ENCODE results near the gene DHX57.

Gene DHX57

DNA sequence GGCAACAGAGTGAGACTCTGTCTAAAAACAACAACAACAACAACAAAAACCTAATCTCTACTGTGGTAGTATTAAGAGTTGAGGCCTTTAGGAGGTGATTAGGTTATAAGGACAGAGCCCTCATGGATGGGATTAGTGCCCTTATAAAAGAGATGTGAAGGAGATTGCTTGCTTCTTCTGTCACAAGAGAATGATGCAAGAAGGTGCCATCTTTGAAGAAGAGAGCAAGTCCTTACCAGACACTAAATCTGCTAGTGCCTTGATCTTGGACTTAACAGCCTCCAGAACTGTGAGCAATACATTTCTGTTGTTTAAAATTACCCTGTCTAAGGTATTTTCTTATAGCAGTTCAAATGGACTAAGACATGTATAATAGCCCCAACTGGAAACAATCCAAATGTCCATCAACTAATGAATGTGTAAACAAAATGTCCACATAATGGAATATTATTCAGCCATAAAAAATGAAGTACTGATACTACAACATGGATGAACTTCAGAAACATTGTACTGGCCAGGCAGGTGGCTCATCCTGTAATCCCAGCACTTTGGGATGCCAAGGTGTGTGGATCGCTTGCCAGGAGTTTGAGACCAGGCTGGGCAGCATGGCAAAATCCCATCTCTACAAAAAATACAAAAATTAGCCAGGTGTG, 12.3 kb upstream of the DHX57 start:
- H3K4me1 Mint-ChIP-seq (ENCODE audit: low read depth), result no peaks in the 10 kb centered on the region
- H3K9me3 Mint-ChIP-seq, result no peaks in the 10 kb centered on the region
- H3K27me3 Mint-ChIP-seq (ENCODE audit: low read depth), result peaks cover 20% of the 10 kb centered on the region
- no peak overlapping the region for H3K27ac Mint-ChIP-seq
- H3K36me3 Mint-ChIP-seq (ENCODE audit: low read depth), result no peaks in the 10 kb centered on the region
- no peak overlapping the region for H3K4me3 Mint-ChIP-seq

DNA sequence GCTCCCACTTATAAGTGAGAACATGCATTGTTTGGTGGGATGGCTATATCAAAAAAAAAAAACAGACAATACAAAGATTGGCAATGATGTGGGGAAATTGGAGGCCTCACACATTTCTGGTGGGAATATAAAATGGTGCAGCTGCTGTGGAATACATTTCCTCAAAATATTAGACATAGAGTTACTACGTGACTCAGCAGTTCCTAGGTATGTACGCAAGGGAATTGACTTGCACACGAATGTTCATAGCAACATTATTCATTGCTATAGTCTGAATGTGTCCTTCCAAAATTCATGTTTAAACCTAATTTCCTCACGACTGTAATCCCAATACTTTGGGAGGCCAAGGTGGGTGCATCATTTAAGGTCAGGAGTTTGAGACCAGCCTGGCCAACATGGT, 11.6 kb upstream of the DHX57 start:
- no peak overlapping the region for H3K4me3 Mint-ChIP-seq
- H3K36me3 Mint-ChIP-seq (ENCODE audit: low read depth), result no peaks in the 10 kb centered on the region
- H3K27ac Mint-ChIP-seq, result no peak overlapping the region
- no peaks in the 10 kb centered on the region for H3K4me1 Mint-ChIP-seq (ENCODE audit: low read depth)
- H3K9me3 Mint-ChIP-seq, result no peaks in the 10 kb centered on the region
- H3K27me3 Mint-ChIP-seq (ENCODE audit: low read depth), result peaks cover 20% of the 10 kb centered on the region

DNA sequence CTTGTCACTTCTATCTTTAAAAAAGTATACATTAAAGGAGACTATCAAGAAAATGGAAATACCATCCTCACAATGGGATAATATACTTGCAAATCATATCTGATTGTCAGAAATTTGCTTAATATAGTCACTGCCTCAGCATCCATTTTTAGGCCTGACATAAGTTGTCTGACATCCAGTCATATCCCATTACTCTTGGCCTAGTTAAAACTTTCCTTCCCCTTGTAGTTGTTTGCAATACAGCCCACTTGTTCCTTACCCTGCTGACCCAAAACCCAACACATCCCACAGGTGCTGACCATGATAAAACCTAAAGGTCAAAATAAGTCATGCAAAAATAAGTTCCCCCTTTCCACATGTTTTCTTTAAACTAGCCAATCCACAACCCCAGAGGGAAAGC, 10.3 kb upstream of the DHX57 start:
- H3K27me3 Mint-ChIP-seq (ENCODE audit: low read depth), result peaks cover 14% of the 10 kb centered on the region
- no peaks in the 10 kb centered on the region for H3K36me3 Mint-ChIP-seq (ENCODE audit: low read depth)
- no peaks in the 10 kb centered on the region for H3K9me3 Mint-ChIP-seq
- H3K27ac Mint-ChIP-seq, result no peak overlapping the region
- no peak overlapping the region for H3K4me3 Mint-ChIP-seq
- H3K4me1 Mint-ChIP-seq (ENCODE audit: low read depth), result no peaks in the 10 kb centered on the region

DNA sequence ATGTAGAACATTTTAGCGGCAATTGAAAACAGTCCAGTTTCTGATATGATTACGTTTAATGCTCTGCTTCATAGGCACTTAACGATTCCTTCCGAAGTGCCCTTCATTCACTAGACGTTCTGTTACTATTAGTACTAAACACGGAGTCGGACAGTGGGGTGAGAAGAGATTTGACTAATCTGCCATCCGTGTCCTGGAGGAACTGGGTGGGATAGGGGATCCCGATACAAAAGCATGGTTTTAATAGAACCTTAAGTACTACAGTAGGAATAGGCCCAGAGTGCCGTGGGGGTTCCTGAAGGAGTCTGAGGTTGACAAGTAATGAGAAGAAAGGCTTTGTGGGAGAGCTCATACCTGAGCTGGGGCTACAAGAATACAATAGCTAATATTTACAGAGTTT, 673 bp upstream of the DHX57 start:
- H3K4me3 Mint-ChIP-seq, result peak overlapping the region; percentile 96
- H3K27me3 Mint-ChIP-seq (ENCODE audit: low read depth), result no peaks in the 10 kb centered on the region
- H3K36me3 Mint-ChIP-seq (ENCODE audit: low read depth), result peaks cover 10% of the 10 kb centered on the region
- H3K4me1 Mint-ChIP-seq (ENCODE audit: low read depth), result peaks cover 15% of the 10 kb centered on the region
- H3K27ac Mint-ChIP-seq, result peak overlapping the region; percentile 96
- H3K9me3 Mint-ChIP-seq, result peaks cover 11% of the 10 kb centered on the region

DNA sequence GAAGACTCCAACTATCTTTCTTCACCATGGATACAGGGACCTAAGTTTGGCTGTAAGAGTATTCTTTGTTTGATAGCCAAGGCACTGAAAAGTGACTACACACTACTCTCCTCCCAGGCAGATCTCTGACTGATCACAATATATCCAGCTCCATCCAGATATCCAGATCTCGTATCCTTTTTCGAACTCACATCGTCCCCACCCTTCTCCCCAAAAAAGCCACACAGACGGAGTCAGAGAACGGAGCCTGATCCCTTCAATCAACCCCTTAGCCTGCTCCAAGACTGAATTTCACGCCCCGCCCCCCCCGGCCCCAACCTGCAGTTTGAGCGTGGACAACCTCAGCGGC, 533 bp downstream of the DHX57 start:
- H3K4me3 Mint-ChIP-seq, result peak overlapping the region; percentile 96
- H3K36me3 Mint-ChIP-seq (ENCODE audit: low read depth), result peaks cover 13% of the 10 kb centered on the region
- no peaks in the 10 kb centered on the region for H3K27me3 Mint-ChIP-seq (ENCODE audit: low read depth)
- H3K9me3 Mint-ChIP-seq, result peaks cover 15% of the 10 kb centered on the region
- peaks cover 15% of the 10 kb centered on the region for H3K4me1 Mint-ChIP-seq (ENCODE audit: low read depth)
- H3K27ac Mint-ChIP-seq, result peak overlapping the region; percentile 96

DNA sequence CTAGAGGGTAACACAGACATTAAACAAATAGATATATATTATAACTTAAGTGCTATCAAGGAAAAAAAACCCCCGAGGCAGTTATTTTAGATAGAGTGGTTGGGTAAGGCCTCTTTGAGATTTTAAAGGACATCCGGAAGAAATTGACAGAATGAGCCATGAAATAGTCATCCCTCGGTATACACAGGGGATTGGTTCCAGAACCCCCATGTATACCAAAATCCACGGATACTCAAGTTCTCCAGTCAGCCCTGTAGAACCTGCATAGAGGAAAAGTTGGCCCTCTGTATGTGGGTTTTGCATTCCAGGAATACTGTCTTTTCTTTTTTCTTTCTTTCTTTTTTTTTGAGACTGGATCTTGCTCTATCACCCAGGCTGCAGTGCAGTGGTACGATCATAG, 2.0 kb downstream of the DHX57 start:
- H3K4me1 Mint-ChIP-seq (ENCODE audit: low read depth), result peaks cover 15% of the 10 kb centered on the region
- peaks cover 20% of the 10 kb centered on the region for H3K36me3 Mint-ChIP-seq (ENCODE audit: low read depth)
- no peak overlapping the region for H3K4me3 Mint-ChIP-seq
- no peak overlapping the region for H3K27ac Mint-ChIP-seq
- H3K9me3 Mint-ChIP-seq, result peaks cover 28% of the 10 kb centered on the region
- no peaks in the 10 kb centered on the region for H3K27me3 Mint-ChIP-seq (ENCODE audit: low read depth)

DNA sequence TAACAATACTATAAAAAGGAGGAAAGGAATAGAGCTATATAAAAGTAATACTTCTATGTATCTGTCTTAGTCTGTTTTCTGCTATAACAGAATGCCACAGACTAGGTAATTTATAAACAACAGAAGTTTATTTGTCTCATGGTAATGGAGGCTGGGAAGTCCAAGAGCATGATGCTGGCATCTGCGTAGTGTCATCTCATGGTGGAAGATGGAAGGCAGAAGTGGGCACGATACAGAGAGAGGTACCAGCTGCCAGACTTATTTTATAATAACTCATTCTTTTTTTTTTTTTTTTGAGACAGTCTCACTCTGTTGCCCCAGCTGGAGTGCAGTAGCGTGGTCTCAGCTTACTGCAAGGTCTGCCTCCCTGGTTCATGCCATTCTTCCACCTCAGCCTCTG, 4.3 kb downstream of the DHX57 start:
- peaks cover 15% of the 10 kb centered on the region for H3K4me1 Mint-ChIP-seq (ENCODE audit: low read depth)
- H3K4me3 Mint-ChIP-seq, result no peak overlapping the region
- H3K9me3 Mint-ChIP-seq, result peaks cover 28% of the 10 kb centered on the region
- no peak overlapping the region for H3K27ac Mint-ChIP-seq
- H3K27me3 Mint-ChIP-seq (ENCODE audit: low read depth), result no peaks in the 10 kb centered on the region
- peaks cover 23% of the 10 kb centered on the region for H3K36me3 Mint-ChIP-seq (ENCODE audit: low read depth)

DNA sequence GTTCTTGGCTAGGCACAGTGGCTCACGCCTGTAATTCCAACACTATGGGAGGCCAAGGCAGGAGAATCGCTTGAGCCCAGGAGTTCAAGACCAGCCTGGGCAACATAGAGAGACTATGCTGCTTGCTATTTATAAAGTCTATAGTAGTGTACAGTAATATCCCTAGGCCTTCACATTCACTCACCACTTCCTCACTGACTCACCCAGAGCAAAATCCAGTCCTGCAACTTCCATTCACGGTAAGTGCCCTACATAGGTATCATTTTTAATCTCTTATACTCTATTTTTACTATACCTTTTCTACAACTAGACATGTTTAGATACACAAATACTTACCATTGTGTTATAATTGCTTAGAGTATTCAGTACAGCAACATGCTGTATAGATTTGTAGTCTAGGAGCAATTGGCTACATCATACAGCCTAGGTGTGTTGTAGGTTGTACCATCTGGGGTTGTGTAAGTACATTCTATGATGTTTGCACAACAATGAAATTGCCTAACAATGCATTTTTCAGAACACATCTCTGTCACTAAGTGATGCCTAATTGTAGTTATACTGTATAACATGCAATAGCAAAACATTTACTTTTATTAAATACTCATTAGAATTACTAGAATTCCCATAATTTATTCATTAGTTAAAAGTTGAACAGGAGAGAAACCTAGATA, 8.8 kb downstream of the DHX57 start:
- no peaks in the 10 kb centered on the region for H3K27me3 Mint-ChIP-seq (ENCODE audit: low read depth)
- no peak overlapping the region for H3K27ac Mint-ChIP-seq
- H3K36me3 Mint-ChIP-seq (ENCODE audit: low read depth), result peaks cover 35% of the 10 kb centered on the region
- peaks cover 19% of the 10 kb centered on the region for H3K9me3 Mint-ChIP-seq
- no peak overlapping the region for H3K4me3 Mint-ChIP-seq
- peaks cover 6% of the 10 kb centered on the region for H3K4me1 Mint-ChIP-seq (ENCODE audit: low read depth)

DNA sequence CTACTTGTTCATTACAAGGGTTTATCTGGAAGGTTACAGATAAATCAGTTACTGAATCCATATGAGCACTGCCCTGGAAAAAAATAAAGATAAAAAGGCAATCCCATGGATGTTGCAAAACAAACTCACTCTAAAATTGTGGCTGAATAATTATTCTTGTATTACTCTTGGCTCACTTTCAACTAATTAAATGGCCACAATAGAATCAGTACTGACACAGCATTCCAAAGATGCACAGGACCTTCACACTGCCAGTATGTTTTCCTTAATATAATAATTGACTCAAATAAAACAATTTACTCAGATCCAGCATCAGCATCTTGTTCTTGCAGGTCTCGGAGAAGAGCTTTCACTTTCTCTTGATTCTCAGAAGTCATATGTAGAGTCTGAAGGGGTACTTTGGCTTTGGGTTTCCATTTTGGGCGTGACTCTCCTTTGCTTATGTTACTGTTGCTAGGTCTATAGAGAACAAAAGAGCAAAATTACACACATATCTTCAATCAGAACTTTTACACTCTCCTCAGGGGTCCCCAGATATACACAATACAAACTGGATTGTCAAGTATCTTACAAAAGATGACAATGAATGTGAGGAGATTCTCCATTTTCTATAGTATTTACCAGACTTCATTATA, 12.6 kb downstream of the DHX57 start:
- Mint-ChIP-seq H3K4me3 (no peak overlapping the region), H3K27ac (no peak overlapping the region), H3K9me3 (no peaks in the 10 kb centered on the region), H3K27me3 (ENCODE audit: low read depth) (no peaks in the 10 kb centered on the region), H3K4me1 (ENCODE audit: low read depth) (peaks cover 6% of the 10 kb centered on the region), H3K36me3 (ENCODE audit: low read depth) (peaks cover 30% of the 10 kb centered on the region)

DNA sequence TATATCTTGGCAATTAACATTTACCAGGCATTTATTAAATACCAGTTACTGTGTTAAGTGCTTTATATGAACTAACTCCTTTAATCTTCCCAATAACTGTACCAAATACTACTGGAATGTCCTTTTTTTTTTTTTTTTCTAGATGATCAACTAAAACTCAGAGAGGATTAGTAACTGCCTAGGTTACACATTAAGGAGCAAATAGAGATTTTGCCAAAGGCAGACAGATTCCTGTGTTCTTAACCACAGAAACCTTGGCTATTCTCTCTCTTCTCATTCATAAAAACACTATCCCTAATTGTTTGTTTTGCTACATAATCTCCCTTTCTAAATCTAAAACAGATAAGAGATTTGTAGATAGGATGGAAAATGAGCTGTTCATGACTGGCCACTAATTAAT, 13.3 kb downstream of the DHX57 start:
- Mint-ChIP-seq H3K27me3 (ENCODE audit: low read depth) (no peaks in the 10 kb centered on the region), H3K4me3 (no peak overlapping the region), H3K9me3 (no peaks in the 10 kb centered on the region), H3K4me1 (ENCODE audit: low read depth) (peaks cover 6% of the 10 kb centered on the region), H3K36me3 (ENCODE audit: low read depth) (peaks cover 30% of the 10 kb centered on the region), H3K27ac (no peak overlapping the region)

DNA sequence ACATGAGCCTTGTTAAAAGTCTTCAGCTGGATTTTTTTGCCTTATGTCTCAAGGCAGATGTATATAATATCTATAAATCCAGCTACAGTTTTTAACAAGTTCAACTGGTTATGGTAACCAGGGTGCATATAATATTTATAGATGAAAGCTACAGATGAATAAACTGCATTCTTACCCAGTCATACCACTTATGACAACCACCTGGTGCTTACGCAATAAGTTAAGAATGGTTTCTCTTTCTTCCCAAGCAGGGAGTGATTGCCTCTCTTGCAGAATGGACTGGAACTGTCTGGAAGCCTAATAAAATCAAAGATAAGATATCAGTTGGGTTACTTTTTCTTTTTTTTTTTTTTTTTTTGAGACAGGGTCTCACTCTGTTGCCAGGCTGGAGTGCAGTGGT, 19.6 kb downstream of the DHX57 start:
- peaks cover 21% of the 10 kb centered on the region for H3K36me3 Mint-ChIP-seq (ENCODE audit: low read depth)
- H3K27ac Mint-ChIP-seq, result no peak overlapping the region
- H3K4me1 Mint-ChIP-seq (ENCODE audit: low read depth), result no peaks in the 10 kb centered on the region
- H3K27me3 Mint-ChIP-seq (ENCODE audit: low read depth), result no peaks in the 10 kb centered on the region
- no peaks in the 10 kb centered on the region for H3K9me3 Mint-ChIP-seq
- H3K4me3 Mint-ChIP-seq, result no peak overlapping the region

DNA sequence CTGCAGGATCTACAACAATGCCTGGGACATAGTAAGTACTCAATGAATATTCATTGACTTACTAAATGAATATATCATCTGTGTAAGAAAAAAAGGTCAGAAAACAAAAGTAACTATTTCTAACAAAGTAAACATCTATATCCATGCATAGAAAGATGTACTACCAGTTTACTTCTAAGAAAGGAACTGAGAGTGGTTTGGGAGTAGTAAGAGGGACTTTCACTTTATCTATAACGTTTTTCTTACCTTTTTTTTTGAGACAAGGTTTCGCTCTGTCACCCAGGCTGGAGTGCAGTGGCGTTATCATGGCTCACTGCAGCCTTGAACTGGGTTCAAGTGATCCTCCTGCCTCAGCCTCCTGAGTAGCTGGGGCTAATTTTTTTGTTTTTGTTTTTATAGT, 25.7 kb downstream of the DHX57 start:
- Mint-ChIP-seq H3K36me3 (ENCODE audit: low read depth) (peaks cover 31% of the 10 kb centered on the region), H3K4me1 (ENCODE audit: low read depth) (peaks cover 3% of the 10 kb centered on the region), H3K4me3 (no peak overlapping the region), H3K27ac (no peak overlapping the region), H3K27me3 (ENCODE audit: low read depth) (no peaks in the 10 kb centered on the region), H3K9me3 (no peaks in the 10 kb centered on the region)

DNA sequence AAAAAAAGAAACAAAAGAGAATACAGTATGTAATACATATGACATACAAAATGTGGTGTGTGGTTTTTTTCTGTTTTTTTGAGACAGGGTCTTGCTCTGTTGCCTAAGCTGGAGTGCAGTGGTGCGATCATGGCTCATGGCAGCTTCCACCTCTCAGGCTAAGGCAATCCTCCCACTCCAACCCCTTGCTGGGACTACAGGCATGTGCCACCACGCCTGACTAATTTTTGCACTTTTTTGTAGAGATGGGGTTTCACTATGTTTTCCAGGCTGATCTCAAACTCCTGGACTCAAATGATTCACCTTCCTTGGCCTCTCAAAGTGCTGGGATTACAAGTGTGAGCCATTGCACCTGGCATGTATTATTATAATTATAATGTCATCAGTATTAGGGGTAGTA, 38.9 kb downstream of the DHX57 start:
- no peak overlapping the region for H3K27ac Mint-ChIP-seq
- no peaks in the 10 kb centered on the region for H3K9me3 Mint-ChIP-seq
- H3K4me3 Mint-ChIP-seq, result no peak overlapping the region
- no peaks in the 10 kb centered on the region for H3K27me3 Mint-ChIP-seq (ENCODE audit: low read depth)
- H3K4me1 Mint-ChIP-seq (ENCODE audit: low read depth), result no peaks in the 10 kb centered on the region
- peaks cover 16% of the 10 kb centered on the region for H3K36me3 Mint-ChIP-seq (ENCODE audit: low read depth)

DNA sequence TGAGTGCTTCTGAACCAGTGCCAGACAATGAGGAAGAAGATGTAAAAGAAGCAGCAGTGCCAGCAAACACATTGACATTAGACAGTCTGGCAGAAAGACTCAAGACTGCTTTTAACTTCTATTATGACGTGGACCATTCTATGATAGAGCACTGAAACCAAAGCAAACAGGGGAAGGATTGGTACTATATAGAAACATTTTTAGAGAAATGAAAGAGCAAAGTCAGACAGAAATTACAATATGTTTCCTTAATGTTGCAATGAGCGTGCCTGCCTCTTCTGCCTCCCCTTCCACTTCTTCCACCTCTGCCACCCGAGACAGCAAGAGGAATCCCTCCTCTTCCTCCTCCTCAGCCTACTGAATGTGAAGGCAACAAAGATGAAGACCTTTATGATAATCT, 39.7 kb downstream of the DHX57 start:
- Mint-ChIP-seq H3K27me3 (ENCODE audit: low read depth) (no peaks in the 10 kb centered on the region), H3K27ac (no peak overlapping the region), H3K36me3 (ENCODE audit: low read depth) (peaks cover 13% of the 10 kb centered on the region), H3K4me3 (no peak overlapping the region), H3K9me3 (no peaks in the 10 kb centered on the region), H3K4me1 (ENCODE audit: low read depth) (no peaks in the 10 kb centered on the region)

DNA sequence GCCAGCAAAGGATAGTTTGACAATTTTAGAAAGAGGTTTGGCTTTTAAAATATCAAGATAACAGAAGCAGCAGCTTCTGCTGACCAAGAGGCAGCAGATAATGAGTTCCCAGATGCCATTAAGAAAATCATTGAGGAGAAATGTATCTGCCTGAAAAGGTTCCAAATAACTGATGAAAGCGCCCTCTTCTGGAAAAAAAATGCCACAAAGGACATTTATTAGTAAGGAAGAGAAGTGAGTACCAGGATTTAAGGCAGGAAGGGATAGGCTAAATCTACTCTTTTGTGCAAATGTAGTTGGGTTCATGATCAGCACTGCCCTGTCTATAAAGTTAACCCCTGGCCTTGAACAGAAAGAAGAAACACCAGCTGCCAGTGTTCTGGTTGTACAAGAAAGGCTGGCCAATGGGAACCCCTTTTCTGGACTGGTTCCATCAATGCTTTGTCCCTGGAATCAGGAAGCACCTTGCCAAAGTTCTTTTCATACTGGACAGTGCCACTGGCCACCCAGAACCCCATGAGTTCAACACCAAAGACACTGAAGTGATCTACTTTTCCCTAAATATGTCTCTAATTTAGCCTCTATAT, 40.6 kb downstream of the DHX57 start:
- no peaks in the 10 kb centered on the region for H3K4me1 Mint-ChIP-seq (ENCODE audit: low read depth)
- no peak overlapping the region for H3K27ac Mint-ChIP-seq
- H3K36me3 Mint-ChIP-seq (ENCODE audit: low read depth), result peaks cover 11% of the 10 kb centered on the region
- no peak overlapping the region for H3K4me3 Mint-ChIP-seq
- H3K9me3 Mint-ChIP-seq, result no peaks in the 10 kb centered on the region
- no peaks in the 10 kb centered on the region for H3K27me3 Mint-ChIP-seq (ENCODE audit: low read depth)

All from T-helper 1 cell treated with Interleukin-12 subunit alpha and Interleukin-12 subunit beta and Interleukin-4 antibody, amounts not matched to agents 30 μg/mL and 1 μg/mL, for 36 hours (primary cell).